ENCODE results near the gene ID3.

Gene ID3

GRCh38 chr1:23525558-23526250 is 33.6 kb downstream of the ID3 start:
- H3K27ac ChIP-seq (ENCODE audit: extremely low read depth, low read depth, low read length), result no peak overlapping the region; the same call in 1 of the 2 replicates
- POLR2A ChIA-PET, result interaction anchor here (1.2 kb wide), 1 partner anchor 26 kb away, joined by 4 read pairs; no protein-coding TSS in a partner anchor
- TF ChIP-seq ZNF121 (tag by site-specific recombination; IDR thresholded peaks at IDR 0.05), result no peak
- TF ChIP-seq ZNF791 (tag by site-specific recombination; IDR thresholded peaks at IDR 0.05), result no peak
- TF ChIP-seq, protein P1, sequence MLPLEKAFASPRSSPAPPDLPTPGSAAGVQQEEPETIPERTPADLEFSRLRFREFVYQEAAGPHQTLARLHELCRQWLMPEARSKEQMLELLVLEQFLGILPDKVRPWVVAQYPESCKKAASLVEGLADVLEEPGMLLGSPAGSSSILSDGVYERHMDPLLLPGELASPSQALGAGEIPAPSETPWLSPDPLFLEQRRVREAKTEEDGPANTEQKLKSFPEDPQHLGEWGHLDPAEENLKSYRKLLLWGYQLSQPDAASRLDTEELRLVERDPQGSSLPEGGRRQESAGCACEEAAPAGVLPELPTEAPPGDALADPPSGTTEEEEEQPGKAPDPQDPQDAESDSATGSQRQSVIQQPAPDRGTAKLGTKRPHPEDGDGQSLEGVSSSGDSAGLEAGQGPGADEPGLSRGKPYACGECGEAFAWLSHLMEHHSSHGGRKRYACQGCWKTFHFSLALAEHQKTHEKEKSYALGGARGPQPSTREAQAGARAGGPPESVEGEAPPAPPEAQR (tag by site-specific recombination; IDR thresholded peaks at IDR 0.05), result no peak
- no peak for TF ChIP-seq ZNF433 (tag by site-specific recombination; IDR thresholded peaks at IDR 0.05; ENCODE audit: low read depth)
- TF ChIP-seq SALL2 (tag by site-specific recombination; IDR thresholded peaks at IDR 0.05; ENCODE audit: borderline replicate concordance), result no peak
- TF ChIP-seq GLI2 (tag by site-specific recombination; IDR thresholded peaks at IDR 0.05; ENCODE audit: borderline replicate concordance, low read depth), result no peak
- TF ChIP-seq, protein P2, sequence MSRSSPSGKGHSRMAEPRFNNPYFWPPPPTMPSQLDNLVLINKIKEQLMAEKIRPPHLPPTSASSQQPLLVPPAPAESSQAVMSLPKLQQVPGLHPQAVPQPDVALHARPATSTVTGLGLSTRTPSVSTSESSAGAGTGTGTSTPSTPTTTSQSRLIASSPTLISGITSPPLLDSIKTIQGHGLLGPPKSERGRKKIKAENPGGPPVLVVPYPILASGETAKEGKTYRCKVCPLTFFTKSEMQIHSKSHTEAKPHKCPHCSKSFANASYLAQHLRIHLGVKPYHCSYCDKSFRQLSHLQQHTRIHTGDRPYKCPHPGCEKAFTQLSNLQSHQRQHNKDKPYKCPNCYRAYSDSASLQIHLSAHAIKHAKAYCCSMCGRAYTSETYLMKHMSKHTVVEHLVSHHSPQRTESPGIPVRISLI (tag by site-specific recombination; IDR thresholded peaks at IDR 0.05), result no peak
- TF ChIP-seq, protein P3, sequence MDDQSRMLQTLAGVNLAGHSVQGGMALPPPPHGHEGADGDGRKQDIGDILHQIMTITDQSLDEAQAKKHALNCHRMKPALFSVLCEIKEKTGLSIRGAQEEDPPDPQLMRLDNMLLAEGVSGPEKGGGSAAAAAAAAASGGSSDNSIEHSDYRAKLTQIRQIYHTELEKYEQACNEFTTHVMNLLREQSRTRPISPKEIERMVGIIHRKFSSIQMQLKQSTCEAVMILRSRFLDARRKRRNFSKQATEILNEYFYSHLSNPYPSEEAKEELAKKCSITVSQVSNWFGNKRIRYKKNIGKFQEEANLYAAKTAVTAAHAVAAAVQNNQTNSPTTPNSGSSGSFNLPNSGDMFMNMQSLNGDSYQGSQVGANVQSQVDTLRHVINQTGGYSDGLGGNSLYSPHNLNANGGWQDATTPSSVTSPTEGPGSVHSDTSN (CRISPR knock-in tag; IDR thresholded peaks at IDR 0.05), result no peak
- TF ChIP-seq GFI1B (tag by site-specific recombination; IDR thresholded peaks at IDR 0.05), result no peak
- TF ChIP-seq ZBTB17 (tag by site-specific recombination; IDR thresholded peaks at IDR 0.05), result no peak
- TF ChIP-seq ZBTB26 (tag by site-specific recombination; optimal IDR thresholded peaks at IDR 0.05), result no peak
- no peak for TF ChIP-seq ZNF148 (tag by site-specific recombination; IDR thresholded peaks at IDR 0.05; ENCODE audit: borderline replicate concordance)
- no peak for TF ChIP-seq ZNF292 (tag by site-specific recombination; IDR thresholded peaks at IDR 0.05; ENCODE audit: borderline replicate concordance, low read depth)
- TF ChIP-seq, protein P4, sequence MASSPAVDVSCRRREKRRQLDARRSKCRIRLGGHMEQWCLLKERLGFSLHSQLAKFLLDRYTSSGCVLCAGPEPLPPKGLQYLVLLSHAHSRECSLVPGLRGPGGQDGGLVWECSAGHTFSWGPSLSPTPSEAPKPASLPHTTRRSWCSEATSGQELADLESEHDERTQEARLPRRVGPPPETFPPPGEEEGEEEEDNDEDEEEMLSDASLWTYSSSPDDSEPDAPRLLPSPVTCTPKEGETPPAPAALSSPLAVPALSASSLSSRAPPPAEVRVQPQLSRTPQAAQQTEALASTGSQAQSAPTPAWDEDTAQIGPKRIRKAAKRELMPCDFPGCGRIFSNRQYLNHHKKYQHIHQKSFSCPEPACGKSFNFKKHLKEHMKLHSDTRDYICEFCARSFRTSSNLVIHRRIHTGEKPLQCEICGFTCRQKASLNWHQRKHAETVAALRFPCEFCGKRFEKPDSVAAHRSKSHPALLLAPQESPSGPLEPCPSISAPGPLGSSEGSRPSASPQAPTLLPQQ (tag by site-specific recombination; IDR thresholded peaks at IDR 0.05), result 0 out of 2 replicates have a peak, but pooled peaks have one; percentile 22
- TF ChIP-seq ZNF175 (tag by site-specific recombination; IDR thresholded peaks at IDR 0.05), result no peak
- no peak for TF ChIP-seq SP2 (tag by site-specific recombination; IDR thresholded peaks at IDR 0.05)
- no peak for TF ChIP-seq ZNF768 (tag by site-specific recombination; IDR thresholded peaks at IDR 0.05)
- TF ChIP-seq PRDM1 (tag by site-specific recombination; IDR thresholded peaks at IDR 0.05), result peak; percentile 53; the same call in 1 of the 2 replicates
- no peak for TF ChIP-seq ZNF837 (tag by site-specific recombination; IDR thresholded peaks at IDR 0.05)
- TF ChIP-seq, protein P5, sequence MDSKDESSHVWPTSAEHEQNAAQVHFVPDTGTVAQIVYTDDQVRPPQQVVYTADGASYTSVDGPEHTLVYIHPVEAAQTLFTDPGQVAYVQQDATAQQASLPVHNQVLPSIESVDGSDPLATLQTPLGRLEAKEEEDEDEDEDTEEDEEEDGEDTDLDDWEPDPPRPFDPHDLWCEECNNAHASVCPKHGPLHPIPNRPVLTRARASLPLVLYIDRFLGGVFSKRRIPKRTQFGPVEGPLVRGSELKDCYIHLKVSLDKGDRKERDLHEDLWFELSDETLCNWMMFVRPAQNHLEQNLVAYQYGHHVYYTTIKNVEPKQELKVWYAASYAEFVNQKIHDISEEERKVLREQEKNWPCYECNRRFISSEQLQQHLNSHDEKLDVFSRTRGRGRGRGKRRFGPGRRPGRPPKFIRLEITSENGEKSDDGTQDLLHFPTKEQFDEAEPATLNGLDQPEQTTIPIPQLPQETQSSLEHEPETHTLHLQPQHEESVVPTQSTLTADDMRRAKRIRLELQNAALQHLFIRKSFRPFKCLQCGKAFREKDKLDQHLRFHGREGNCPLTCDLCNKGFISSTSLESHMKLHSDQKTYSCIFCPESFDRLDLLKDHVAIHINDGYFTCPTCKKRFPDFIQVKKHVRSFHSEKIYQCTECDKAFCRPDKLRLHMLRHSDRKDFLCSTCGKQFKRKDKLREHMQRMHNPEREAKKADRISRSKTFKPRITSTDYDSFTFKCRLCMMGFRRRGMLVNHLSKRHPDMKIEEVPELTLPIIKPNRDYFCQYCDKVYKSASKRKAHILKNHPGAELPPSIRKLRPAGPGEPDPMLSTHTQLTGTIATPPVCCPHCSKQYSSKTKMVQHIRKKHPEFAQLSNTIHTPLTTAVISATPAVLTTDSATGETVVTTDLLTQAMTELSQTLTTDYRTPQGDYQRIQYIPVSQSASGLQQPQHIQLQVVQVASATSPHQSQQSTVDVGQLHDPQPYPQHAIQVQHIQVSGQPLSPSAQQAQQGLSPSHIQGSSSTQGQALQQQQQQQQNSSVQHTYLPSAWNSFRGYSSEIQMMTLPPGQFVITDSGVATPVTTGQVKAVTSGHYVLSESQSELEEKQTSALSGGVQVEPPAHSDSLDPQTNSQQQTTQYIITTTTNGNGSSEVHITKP (tag by site-specific recombination; IDR thresholded peaks at IDR 0.05), result no peak
- no peak for TF ChIP-seq ZNF571 (tag by site-specific recombination; IDR thresholded peaks at IDR 0.05)
- TF ChIP-seq ZBTB44 (tag by site-specific recombination; IDR thresholded peaks at IDR 0.05), result no peak

More at GRCh38 chr1:23525558-23526250, 33.6 kb downstream of the ID3 start:
- Histone ChIP-seq H3K9me3 (ENCODE audit: control insufficient read depth, insufficient read depth, low read depth, low read length) (no peaks in the 10 kb centered on the region), H3K36me3 (ENCODE audit: control insufficient read depth in 2 of 2, insufficient read depth in 1 of 2, low read length in 2 of 2) (peaks cover 0 to 54% of the 10 kb centered on the region in 2 experiments; a peak in 2 of 3 replicates), H3K4me3 (ENCODE audit: low read depth, low read length) (no peak overlapping the region), H3K4me1 (ENCODE audit: control insufficient read depth, insufficient read depth, low read length) (peaks cover 11% of the 10 kb centered on the region)
- CTCF ChIA-PET, result interaction anchor here (0.7 to 2.2 kb wide), 7 partner anchors 11 to 118 kb away, joined by 3 to 12 read pairs (median 6); no protein-coding TSS in a partner anchor

Measured in HEK293 (cell line).